GM23338 (cell line): ENCODE results near the gene CHD5. TPM values are rescaled to one million over a fixed set of nuclear protein-coding genes. Genes with fewer than 3 reads are reported as not detected.

Source experiments
- ATAC-seq: fragments of 200-7000 bp; cut with Tn5 transposase; 3 replicates; pipeline ENCODE4 v1.9.1; 2020
- DNase-seq: peaks from one replicate; pipeline ENCODE4 v3.0.0-alpha.2; 2015; ENCODE audit warnings: low spot score
- H2AFZ ChIP-seq: fragments of 200-600 bp; sonication (generic); 2 replicates; pipeline ENCODE4 v1.8.0; 2016; ENCODE audit warnings: antibody characterized with exemption, mild to moderate bottlenecking, moderate library complexity
- H3F3A ChIP-seq: fragments of 200-600 bp; sonication (generic); replicated peaks from 2 replicates; pipeline ENCODE4 v1.8.0; 2017; ENCODE audit warnings: antibody characterized with exemption, mixed run types, low read depth
- H3K27ac ChIP-seq: fragments of 200-600 bp; sonication (generic); 2 replicates; pipeline ENCODE4 v1.6.1; 2016; ENCODE audit warnings: low read depth
- H3K27me3 ChIP-seq: fragments of 200-600 bp; sonication (generic); 2 replicates; pipeline ENCODE4 v1.8.0; 2016; ENCODE audit warnings: mild to moderate bottlenecking, mixed run types, moderate library complexity; ENCODE audit not compliant: insufficient read depth
- H3K36me3 ChIP-seq: fragments of 200-600 bp; sonication (generic); 2 replicates; pipeline ENCODE4 v1.8.0; 2016; ENCODE audit warnings: mild to moderate bottlenecking; ENCODE audit not compliant: insufficient read depth
- H3K4me1 ChIP-seq: fragments of 200-600 bp; sonication (generic); 2 replicates; pipeline ENCODE4 v1.8.0; 2016; ENCODE audit warnings: mild to moderate bottlenecking, moderate library complexity; ENCODE audit not compliant: insufficient read depth
- H3K4me2 ChIP-seq: fragments of 200-600 bp; sonication (generic); 2 replicates; pipeline ENCODE4 v1.7.1; 2017; ENCODE audit warnings: mixed run types
- H3K4me3 ChIP-seq: fragments of 200-600 bp; sonication (generic); 2 replicates; pipeline ENCODE4 v1.6.1; 2016; ENCODE audit warnings: mixed run types
- H3K79me2 ChIP-seq: fragments of 200-600 bp; sonication (generic); replicated peaks from 2 replicates; pipeline ENCODE4 v1.8.0; 2017; ENCODE audit warnings: mild to moderate bottlenecking; ENCODE audit not compliant: insufficient read depth
- H3K9me2 ChIP-seq: fragments of 200-600 bp; sonication (generic); 2 replicates; pipeline ENCODE4 v1.8.0; 2017; ENCODE audit not compliant: insufficient read depth
- H4K20me1 ChIP-seq: fragments of 200-600 bp; sonication (generic); replicated peaks from 2 replicates; pipeline ENCODE4 v1.8.0; 2017; ENCODE audit warnings: mild to moderate bottlenecking; ENCODE audit not compliant: insufficient read depth
- H3K27ac Mint-ChIP-seq: 2 replicates; pipeline ENCODE4 v1.8.0; 2020; ENCODE audit warnings: inconsistent platforms, mild to moderate bottlenecking, moderate library complexity, mixed read lengths
- H3K27me3 Mint-ChIP-seq: 3 replicates; pipeline ENCODE4 v1.8.0; 2022; ENCODE audit warnings: low read depth, mild to moderate bottlenecking, moderate library complexity, mixed read lengths, inconsistent platforms; ENCODE audit not compliant: insufficient read depth, poor library complexity
- H3K36me3 Mint-ChIP-seq: 3 replicates; pipeline ENCODE4 v1.8.0; 2021; ENCODE audit warnings: low read depth, mild to moderate bottlenecking, inconsistent platforms, moderate library complexity, mixed read lengths
- H3K4me1 Mint-ChIP-seq: 3 replicates; pipeline ENCODE4 v1.8.0; 2020; ENCODE audit warnings: mild to moderate bottlenecking, inconsistent platforms, mixed read lengths
- H3K4me3 Mint-ChIP-seq: 3 replicates; pipeline ENCODE4 v1.8.0; 2021; ENCODE audit warnings: moderate library complexity, mild to moderate bottlenecking, inconsistent platforms, mixed read lengths
- H3K9me3 Mint-ChIP-seq: 3 replicates; pipeline ENCODE4 v1.8.0; 2020; ENCODE audit warnings: moderate library complexity, mild to moderate bottlenecking, inconsistent platforms, mixed read lengths
- CREB1 ChIP-seq: fragments of 250-450 bp; sonication (Bioruptor Pico); IDR thresholded peaks from 2 replicates; pipeline ENCODE4 v1.5.0; 2020; ENCODE audit warnings: low read depth, mild to moderate bottlenecking, moderate library complexity
- EZH2 ChIP-seq: fragments of 200-600 bp; sonication (generic); IDR thresholded peaks from one replicate; pipeline ENCODE4 v1.8.0; 2017; ENCODE audit warnings: antibody characterized with exemption, mild to moderate bottlenecking, low read depth; ENCODE audit not compliant: unreplicated experiment
- EZH2phosphoT487 ChIP-seq: fragments of 200-600 bp; sonication (generic); IDR thresholded peaks from one replicate; pipeline ENCODE4 v1.8.1; 2018; ENCODE audit warnings: antibody characterized with exemption; ENCODE audit not compliant: unreplicated experiment
- NANOG ChIP-seq: IDR thresholded peaks from 2 replicates; pipeline ENCODE4 v1.6.1; 2016; ENCODE audit warnings: antibody characterized with exemption, borderline replicate concordance
- POLR2AphosphoS5 ChIP-seq: IDR thresholded peaks from 2 replicates; pipeline ENCODE4 v1.6.1; 2016; ENCODE audit warnings: antibody characterized with exemption, low read depth
- STAT1 ChIP-seq: IDR thresholded peaks from one replicate; pipeline ENCODE4 v1.6.1; 2016; ENCODE audit warnings: antibody characterized with exemption; ENCODE audit not compliant: unreplicated experiment
- ZNF114 ChIP-seq: fragments of 250-450 bp; sonication (Bioruptor Pico); IDR thresholded peaks from 2 replicates; pipeline ENCODE4 v1.5.0; 2020; ENCODE audit warnings: mild to moderate bottlenecking, moderate library complexity
- ZNF331 ChIP-seq: fragments of 250-450 bp; sonication (Bioruptor Pico); IDR thresholded peaks from 2 replicates; pipeline ENCODE4 v1.5.0; 2020; ENCODE audit warnings: low read depth, mild to moderate bottlenecking, moderate library complexity
- polyA plus RNA-seq: library from polyadenylated mRNA; unstranded; fragments of >200 nt; fragmentation: Nextera tagmentation; extraction: Ambion mirVana; gene quantifications from 2 replicates; pipeline ENCODE4 v1.2.1, GENCODE V29; 2016
- total RNA-seq: library from RNA; depleted of rRNA; stranded (reverse); fragments of >200 nt; shearing (Covaris generic); gene quantifications from 2 replicates; pipeline ENCODE4 v1.2.3, GENCODE V29; 2014
- TF ChIP-seq, protein P1 (sequence below): IDR thresholded peaks from 2 replicates; pipeline ENCODE4 v1.6.1; 2016; ENCODE audit warnings: antibody characterized with exemption
- TF ChIP-seq, protein P2 (sequence below): IDR thresholded peaks from one replicate; pipeline ENCODE4 v1.6.1; 2018; ENCODE audit warnings: antibody characterized with exemption; ENCODE audit not compliant: unreplicated experiment
- TF ChIP-seq, protein P3 (sequence below), 2 experiments: fragments of 200-600 bp in 1 of 2; sonication (generic) in 1 of 2; conservative IDR thresholded peaks; 2 replicates each; pipeline versions ENCODE4 v1.5.1 to v1.6.1; 2016 to 2017; ENCODE audit warnings: antibody characterized with exemption in 2 of 2, low read depth in 2 of 2, mild to moderate bottlenecking in 2 of 2, moderate library complexity in 1 of 2

Gene CHD5
- total and polyA plus RNA-seq, 2 experiments from 2014 or later, result 0.32 to 1.0 TPM

- Mint-ChIP-seq H3K4me3 (no peak overlapping the region), H3K36me3 (no peaks in the 10 kb centered on the region), H3K27me3 (peaks cover 12% of the 10 kb centered on the region), H3K9me3 (no peaks in the 10 kb centered on the region), H3K4me1 (peaks cover 5% of the 10 kb centered on the region; the same call in 2 of the 3 replicates), H3K27ac (no peak overlapping the region)
- Histone ChIP-seq H3F3A (0 out of 2 replicates have a peak, but pooled peaks cover 2% of the 10 kb centered on the region), H3K4me1 (no peaks in the 10 kb centered on the region), H3K27ac (no peak overlapping the region), H3K4me3 (no peak overlapping the region), H3K4me2 (no peak overlapping the region), H3K9me2 (peaks cover 13% of the 10 kb centered on the region), H3K79me2 (no peaks in the 10 kb centered on the region), H4K20me1 (no peaks in the 10 kb centered on the region), H3K36me3 (no peaks in the 10 kb centered on the region), H3K27me3 (peaks cover 24% of the 10 kb centered on the region), H2AFZ (no peak overlapping the region)
- DNase-seq (no peak), ATAC-seq (no peak)
- TF ChIP-seq CREB1 (no peak), POLR2AphosphoS5 (no peak), EZH2 (no peak), ZNF331 (CRISPR knock-in tag) (no peak), STAT1 (no peak), EZH2phosphoT487 (no peak), NANOG (no peak), ZNF114 (CRISPR knock-in tag) (no peak)
- TF ChIP-seq, protein P1, sequence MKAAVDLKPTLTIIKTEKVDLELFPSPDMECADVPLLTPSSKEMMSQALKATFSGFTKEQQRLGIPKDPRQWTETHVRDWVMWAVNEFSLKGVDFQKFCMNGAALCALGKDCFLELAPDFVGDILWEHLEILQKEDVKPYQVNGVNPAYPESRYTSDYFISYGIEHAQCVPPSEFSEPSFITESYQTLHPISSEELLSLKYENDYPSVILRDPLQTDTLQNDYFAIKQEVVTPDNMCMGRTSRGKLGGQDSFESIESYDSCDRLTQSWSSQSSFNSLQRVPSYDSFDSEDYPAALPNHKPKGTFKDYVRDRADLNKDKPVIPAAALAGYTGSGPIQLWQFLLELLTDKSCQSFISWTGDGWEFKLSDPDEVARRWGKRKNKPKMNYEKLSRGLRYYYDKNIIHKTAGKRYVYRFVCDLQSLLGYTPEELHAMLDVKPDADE, result no peak
- TF ChIP-seq, protein P2, sequence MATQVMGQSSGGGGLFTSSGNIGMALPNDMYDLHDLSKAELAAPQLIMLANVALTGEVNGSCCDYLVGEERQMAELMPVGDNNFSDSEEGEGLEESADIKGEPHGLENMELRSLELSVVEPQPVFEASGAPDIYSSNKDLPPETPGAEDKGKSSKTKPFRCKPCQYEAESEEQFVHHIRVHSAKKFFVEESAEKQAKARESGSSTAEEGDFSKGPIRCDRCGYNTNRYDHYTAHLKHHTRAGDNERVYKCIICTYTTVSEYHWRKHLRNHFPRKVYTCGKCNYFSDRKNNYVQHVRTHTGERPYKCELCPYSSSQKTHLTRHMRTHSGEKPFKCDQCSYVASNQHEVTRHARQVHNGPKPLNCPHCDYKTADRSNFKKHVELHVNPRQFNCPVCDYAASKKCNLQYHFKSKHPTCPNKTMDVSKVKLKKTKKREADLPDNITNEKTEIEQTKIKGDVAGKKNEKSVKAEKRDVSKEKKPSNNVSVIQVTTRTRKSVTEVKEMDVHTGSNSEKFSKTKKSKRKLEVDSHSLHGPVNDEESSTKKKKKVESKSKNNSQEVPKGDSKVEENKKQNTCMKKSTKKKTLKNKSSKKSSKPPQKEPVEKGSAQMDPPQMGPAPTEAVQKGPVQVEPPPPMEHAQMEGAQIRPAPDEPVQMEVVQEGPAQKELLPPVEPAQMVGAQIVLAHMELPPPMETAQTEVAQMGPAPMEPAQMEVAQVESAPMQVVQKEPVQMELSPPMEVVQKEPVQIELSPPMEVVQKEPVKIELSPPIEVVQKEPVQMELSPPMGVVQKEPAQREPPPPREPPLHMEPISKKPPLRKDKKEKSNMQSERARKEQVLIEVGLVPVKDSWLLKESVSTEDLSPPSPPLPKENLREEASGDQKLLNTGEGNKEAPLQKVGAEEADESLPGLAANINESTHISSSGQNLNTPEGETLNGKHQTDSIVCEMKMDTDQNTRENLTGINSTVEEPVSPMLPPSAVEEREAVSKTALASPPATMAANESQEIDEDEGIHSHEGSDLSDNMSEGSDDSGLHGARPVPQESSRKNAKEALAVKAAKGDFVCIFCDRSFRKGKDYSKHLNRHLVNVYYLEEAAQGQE, result no peak
- TF ChIP-seq, protein P3, sequence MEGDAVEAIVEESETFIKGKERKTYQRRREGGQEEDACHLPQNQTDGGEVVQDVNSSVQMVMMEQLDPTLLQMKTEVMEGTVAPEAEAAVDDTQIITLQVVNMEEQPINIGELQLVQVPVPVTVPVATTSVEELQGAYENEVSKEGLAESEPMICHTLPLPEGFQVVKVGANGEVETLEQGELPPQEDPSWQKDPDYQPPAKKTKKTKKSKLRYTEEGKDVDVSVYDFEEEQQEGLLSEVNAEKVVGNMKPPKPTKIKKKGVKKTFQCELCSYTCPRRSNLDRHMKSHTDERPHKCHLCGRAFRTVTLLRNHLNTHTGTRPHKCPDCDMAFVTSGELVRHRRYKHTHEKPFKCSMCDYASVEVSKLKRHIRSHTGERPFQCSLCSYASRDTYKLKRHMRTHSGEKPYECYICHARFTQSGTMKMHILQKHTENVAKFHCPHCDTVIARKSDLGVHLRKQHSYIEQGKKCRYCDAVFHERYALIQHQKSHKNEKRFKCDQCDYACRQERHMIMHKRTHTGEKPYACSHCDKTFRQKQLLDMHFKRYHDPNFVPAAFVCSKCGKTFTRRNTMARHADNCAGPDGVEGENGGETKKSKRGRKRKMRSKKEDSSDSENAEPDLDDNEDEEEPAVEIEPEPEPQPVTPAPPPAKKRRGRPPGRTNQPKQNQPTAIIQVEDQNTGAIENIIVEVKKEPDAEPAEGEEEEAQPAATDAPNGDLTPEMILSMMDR (conservative IDR thresholded peaks at IDR 0.05; ENCODE audit: low read depth in 2 of 2), result no peak
These were observed 34.2 kb downstream of the CHD5 start for GRCh38 chr1:6145864-6146410.
